ENCODE measurements around the gene MYMK. TPM values are rescaled to one million over a fixed set of nuclear protein-coding genes. Genes with fewer than 3 reads are reported as not detected.

The MYMK gene
- total and polyA plus RNA-seq, 4 experiments from 2014 or later, result not detected

GRCh38 chr9:133527444-133527920 lies 2.7 kb upstream of the MYMK start:
- H3K4me1 Mint-ChIP-seq, result peaks cover 0 to 6% (median 3%) of the 10 kb centered on the region in 4 donors
- no peak overlapping the region for H3K27ac ChIP-seq (ENCODE audit: low read depth, low read length)

GRCh38 chr9:133526721-133527321 lies 2.1 kb upstream of the MYMK start:
- ChIA-PET CTCF (ENCODE audit: partially characterized antibody) (no interaction called here), POLR2A (ENCODE audit: partially characterized antibody) (no interaction called here)
- H3K9me3 Mint-ChIP-seq, result no peaks in the 10 kb centered on the region
- no peaks in the 10 kb centered on the region for H3K27me3 ChIP-seq (ENCODE audit: insufficient read depth, low read length)
- no peaks in the 10 kb centered on the region for H3K36me3 Mint-ChIP-seq
- H3K27ac ChIP-seq (ENCODE audit: low read depth, low read length), result no peak overlapping the region
- DNase-seq, result no peak
- H3K4me1 Mint-ChIP-seq, result peaks cover 0 to 6% (median 3%) of the 10 kb centered on the region in 4 donors
- peak overlapping the region in 1 of 8 donors; percentile 5 for H3K4me3 Mint-ChIP-seq
- no peak overlapping the region for H3K27ac Mint-ChIP-seq
- H3K4me3 ChIP-seq (ENCODE audit: low read length in 2 of 2), result no peak overlapping the region
- intact Hi-C loops (cut with micrococcal nuclease), result no loop called here
- no peaks in the 10 kb centered on the region for H3K9me3 ChIP-seq (ENCODE audit: control insufficient read depth in 1 of 2, low read length in 2 of 2)
- H3K36me3 ChIP-seq (ENCODE audit: insufficient read depth, low read length), result no peaks in the 10 kb centered on the region
- peaks cover 2 to 10% of the 10 kb centered on the region in 2 donors for H3K27me3 Mint-ChIP-seq
- no peaks in the 10 kb centered on the region for H3K4me1 ChIP-seq (ENCODE audit: insufficient read depth, low read length)

More at GRCh38 chr9:133527444-133527920, 2.7 kb upstream of the MYMK start:
- H3K27ac Mint-ChIP-seq, result peak overlapping the region in 1 of 7 donors; percentile 57
- H3K4me3 Mint-ChIP-seq, result no peak overlapping the region
- no peaks in the 10 kb centered on the region for H3K9me3 Mint-ChIP-seq
- peaks cover under 1% of the 10 kb centered on the region for H3K4me1 ChIP-seq (ENCODE audit: insufficient read depth, low read length)
- intact Hi-C loops (cut with micrococcal nuclease), result no loop called here
- DNase-seq, result no peak
- H3K36me3 Mint-ChIP-seq, result no peaks in the 10 kb centered on the region
- ChIA-PET POLR2A (ENCODE audit: partially characterized antibody) (no interaction called here), CTCF (ENCODE audit: partially characterized antibody) (no interaction called here)
- peaks cover 2 to 10% of the 10 kb centered on the region in 2 donors for H3K27me3 Mint-ChIP-seq
- no peak overlapping the region for H3K4me3 ChIP-seq (ENCODE audit: low read length in 2 of 2)
- no peaks in the 10 kb centered on the region for H3K9me3 ChIP-seq (ENCODE audit: control insufficient read depth in 1 of 2, low read length in 2 of 2)
- no peaks in the 10 kb centered on the region for H3K36me3 ChIP-seq (ENCODE audit: insufficient read depth, low read length)
- no peaks in the 10 kb centered on the region for H3K27me3 ChIP-seq (ENCODE audit: insufficient read depth, low read length)

DNA sequence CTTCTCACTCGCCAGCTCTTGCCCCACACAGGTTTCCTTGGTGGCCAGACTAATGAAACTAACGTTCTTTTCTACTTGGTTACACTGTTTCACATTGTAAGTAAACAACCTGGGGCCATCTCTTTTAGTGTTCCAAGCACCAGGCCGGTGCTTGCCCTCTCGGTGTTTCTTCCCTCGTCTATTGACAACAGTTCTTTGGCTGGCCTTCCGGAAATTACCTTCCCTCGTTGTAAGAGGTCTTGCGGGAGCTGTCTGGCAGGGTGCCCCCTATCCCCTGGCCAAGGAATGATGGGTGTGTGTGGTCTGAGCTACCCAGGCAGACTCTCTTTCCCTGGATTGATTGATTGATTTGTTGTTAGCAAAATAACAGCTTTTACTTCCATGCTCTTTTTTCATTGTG lies 918 bp upstream of the MYMK start:
- intact Hi-C loops (cut with micrococcal nuclease), result no loop called here
- H3K27me3 Mint-ChIP-seq, result peaks cover 2 to 12% of the 10 kb centered on the region in 2 donors

DNA sequence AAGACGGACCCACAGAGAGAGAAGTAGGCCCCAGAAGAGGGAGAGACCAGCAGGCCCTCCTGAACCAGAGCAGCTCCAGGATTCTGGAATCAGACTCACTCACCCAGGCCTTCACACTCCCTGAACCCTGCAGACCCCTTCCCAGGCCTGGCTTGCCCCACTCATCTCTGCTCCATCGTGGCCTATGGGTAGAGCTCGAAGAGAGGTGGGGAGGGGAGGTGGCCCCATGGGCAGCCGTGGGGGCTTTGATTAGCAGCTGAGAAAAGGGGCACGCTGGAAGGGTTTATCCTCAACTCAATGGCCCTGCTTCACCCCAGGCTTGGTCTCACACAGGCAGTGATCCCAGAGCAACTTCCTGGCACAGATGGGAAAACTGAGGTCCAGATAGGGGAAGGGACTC lies 613 bp downstream of the MYMK start:
- H3K4me3 ChIP-seq (ENCODE audit: low read length in 2 of 2), result no peak overlapping the region
- intact Hi-C loops (cut with micrococcal nuclease), result no loop called here
- Mint-ChIP-seq H3K9me3 (no peaks in the 10 kb centered on the region), H3K4me1 (peaks cover 0 to 6% (median 3%) of the 10 kb centered on the region in 4 donors), H3K27me3 (peaks cover 2 to 9% of the 10 kb centered on the region in 2 donors), H3K36me3 (no peaks in the 10 kb centered on the region), H3K27ac (no peak overlapping the region), H3K4me3 (no peak overlapping the region)
- ChIA-PET CTCF (ENCODE audit: partially characterized antibody) (no interaction called here), POLR2A (ENCODE audit: partially characterized antibody) (no interaction called here)
- DNase-seq, result no peak
- no peaks in the 10 kb centered on the region for H3K9me3 ChIP-seq (ENCODE audit: control insufficient read depth in 1 of 2, low read length in 2 of 2)
- no peaks in the 10 kb centered on the region for H3K27me3 ChIP-seq (ENCODE audit: insufficient read depth, low read length)
- no peaks in the 10 kb centered on the region for H3K36me3 ChIP-seq (ENCODE audit: insufficient read depth, low read length)
- H3K27ac ChIP-seq (ENCODE audit: low read depth, low read length), result no peak overlapping the region
- no peaks in the 10 kb centered on the region for H3K4me1 ChIP-seq (ENCODE audit: insufficient read depth, low read length)

More for the DNA sequence above, 918 bp upstream of the MYMK start:
- no peak overlapping the region for H3K27ac ChIP-seq (ENCODE audit: low read depth, low read length)
- POLR2A ChIA-PET (ENCODE audit: partially characterized antibody), result no interaction called here
- H3K36me3 ChIP-seq (ENCODE audit: insufficient read depth, low read length), result no peaks in the 10 kb centered on the region
- no peaks in the 10 kb centered on the region for H3K36me3 Mint-ChIP-seq
- no peaks in the 10 kb centered on the region for H3K9me3 Mint-ChIP-seq
- H3K4me3 Mint-ChIP-seq, result no peak overlapping the region
- peaks cover 0 to 6% (median 3%) of the 10 kb centered on the region in 4 donors for H3K4me1 Mint-ChIP-seq
- no peaks in the 10 kb centered on the region for H3K27me3 ChIP-seq (ENCODE audit: insufficient read depth, low read length)
- no peaks in the 10 kb centered on the region for H3K4me1 ChIP-seq (ENCODE audit: insufficient read depth, low read length)
- DNase-seq, result no peak
- no peaks in the 10 kb centered on the region for H3K9me3 ChIP-seq (ENCODE audit: control insufficient read depth in 1 of 2, low read length in 2 of 2)
- no peak overlapping the region for H3K27ac Mint-ChIP-seq
- CTCF ChIA-PET (ENCODE audit: partially characterized antibody), result no interaction called here
- H3K4me3 ChIP-seq (ENCODE audit: low read length in 2 of 2), result no peak overlapping the region

- Mint-ChIP-seq H3K27ac (peak overlapping the region in 1 of 7 donors; percentile 63), H3K27me3 (peaks cover 3 to 9% of the 10 kb centered on the region in 2 donors), H3K9me3 (no peaks in the 10 kb centered on the region), H3K4me1 (peaks cover 0 to 6% (median 3%) of the 10 kb centered on the region in 4 donors), H3K36me3 (no peaks in the 10 kb centered on the region), H3K4me3 (no peak overlapping the region)
- H3K4me1 ChIP-seq (ENCODE audit: insufficient read depth, low read length), result no peaks in the 10 kb centered on the region
- POLR2A ChIA-PET (ENCODE audit: partially characterized antibody), result no interaction called here
- intact Hi-C loops (cut with micrococcal nuclease), result no loop called here
- DNase-seq, result no peak
- CTCF ChIA-PET (ENCODE audit: partially characterized antibody), result interaction anchor here (0.7 kb wide), 1 partner anchor 28 kb away, joined by 3 read pairs; no protein-coding TSS in a partner anchor
- no peak overlapping the region for H3K4me3 ChIP-seq (ENCODE audit: low read length in 2 of 2)
- no peaks in the 10 kb centered on the region for H3K27me3 ChIP-seq (ENCODE audit: insufficient read depth, low read length)
- H3K9me3 ChIP-seq (ENCODE audit: control insufficient read depth in 1 of 2, low read length in 2 of 2), result no peaks in the 10 kb centered on the region
- H3K27ac ChIP-seq (ENCODE audit: low read depth, low read length), result no peak overlapping the region
- H3K36me3 ChIP-seq (ENCODE audit: insufficient read depth, low read length), result no peaks in the 10 kb centered on the region
Observed at GRCh38 chr9:133523106-133523505, 1.7 kb downstream of the MYMK start.

- H3K27ac Mint-ChIP-seq, result no peak overlapping the region
- Histone ChIP-seq H3K4me1 (ENCODE audit: insufficient read depth, low read length) (no peaks in the 10 kb centered on the region), H3K27ac (ENCODE audit: low read depth, low read length) (no peak overlapping the region), H3K36me3 (ENCODE audit: insufficient read depth, low read length) (no peaks in the 10 kb centered on the region), H3K4me3 (ENCODE audit: low read length in 2 of 2) (no peak overlapping the region), H3K27me3 (ENCODE audit: insufficient read depth, low read length) (no peaks in the 10 kb centered on the region), H3K9me3 (ENCODE audit: control insufficient read depth in 1 of 2, low read length in 2 of 2) (no peaks in the 10 kb centered on the region)
- no peak overlapping the region for H3K4me3 Mint-ChIP-seq
- H3K27me3 Mint-ChIP-seq, result peaks cover 2 to 8% of the 10 kb centered on the region in 2 donors
- H3K36me3 Mint-ChIP-seq, result no peaks in the 10 kb centered on the region
- POLR2A ChIA-PET (ENCODE audit: partially characterized antibody), result no interaction called here
- CTCF ChIA-PET (ENCODE audit: partially characterized antibody), result no interaction called here
- intact Hi-C loops (cut with micrococcal nuclease), result no loop called here
- H3K4me1 Mint-ChIP-seq, result peaks cover 0 to 6% (median 3%) of the 10 kb centered on the region in 4 donors
- H3K9me3 Mint-ChIP-seq, result no peaks in the 10 kb centered on the region
- DNase-seq, result no peak
Observed at GRCh38 chr9:133522073-133522910, 2.5 kb downstream of the MYMK start.

DNA sequence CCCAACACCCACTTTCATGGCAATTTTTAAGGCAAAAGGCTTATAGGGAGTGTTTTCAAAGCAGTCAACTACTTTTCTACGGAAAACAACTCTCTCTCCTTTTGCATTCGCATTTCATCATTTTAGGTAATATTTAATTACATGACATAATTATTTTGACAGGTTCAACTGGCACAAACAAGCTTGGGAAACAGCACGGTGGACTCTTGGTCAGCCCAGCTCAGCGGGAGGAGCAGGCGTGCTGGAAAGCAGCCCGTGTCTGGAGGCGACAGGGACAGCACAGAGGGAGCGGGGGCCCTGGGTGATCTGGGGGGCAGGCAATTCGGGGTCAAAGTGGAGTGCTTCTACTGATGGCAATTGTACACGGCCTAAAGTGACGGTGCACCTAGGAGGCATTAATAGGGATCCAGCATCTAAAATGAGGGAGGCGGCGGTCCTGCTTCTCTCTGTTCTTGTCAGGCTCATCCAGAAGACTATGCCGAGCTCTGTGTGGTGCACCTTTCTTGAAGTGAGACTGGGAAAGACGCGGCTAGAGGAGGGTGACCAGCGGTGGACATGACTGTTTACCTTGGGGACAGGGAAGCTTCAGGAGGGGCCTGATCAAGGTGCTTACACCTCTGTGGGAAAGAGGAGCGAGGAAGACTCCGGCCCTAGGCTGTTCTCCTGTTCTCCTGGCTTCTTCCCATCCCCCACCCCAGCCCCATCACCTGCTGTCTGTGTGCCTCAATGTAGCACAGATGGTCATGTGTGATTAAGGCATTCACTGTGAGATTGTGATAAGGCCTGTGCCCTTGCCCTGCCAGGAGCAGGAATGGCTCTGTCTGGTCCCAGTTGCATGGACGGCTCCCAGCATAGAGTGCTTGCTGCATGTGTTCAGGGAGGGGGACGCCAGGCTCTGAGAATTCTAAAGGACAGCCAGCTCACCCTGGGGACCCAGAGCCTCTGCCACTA lies 3.4 kb downstream of the MYMK start:
- Mint-ChIP-seq H3K4me1 (peaks cover 0 to 4% (median 1%) of the 10 kb centered on the region in 4 donors), H3K9me3 (no peaks in the 10 kb centered on the region), H3K4me3 (no peak overlapping the region), H3K36me3 (no peaks in the 10 kb centered on the region), H3K27me3 (peaks cover 2 to 5% of the 10 kb centered on the region in 2 donors), H3K27ac (no peak overlapping the region)
- no peaks in the 10 kb centered on the region for H3K4me1 ChIP-seq (ENCODE audit: insufficient read depth, low read length)
- no peaks in the 10 kb centered on the region for H3K36me3 ChIP-seq (ENCODE audit: insufficient read depth, low read length)
- H3K9me3 ChIP-seq (ENCODE audit: control insufficient read depth in 1 of 2, low read length in 2 of 2), result no peaks in the 10 kb centered on the region
- DNase-seq, result no peak
- intact Hi-C loops (cut with micrococcal nuclease), result no loop called here
- H3K27ac ChIP-seq (ENCODE audit: low read depth, low read length), result no peak overlapping the region
- no peak overlapping the region for H3K4me3 ChIP-seq (ENCODE audit: low read length in 2 of 2)
- ChIA-PET CTCF (ENCODE audit: partially characterized antibody) (no interaction called here), POLR2A (ENCODE audit: partially characterized antibody) (no interaction called here)
- H3K27me3 ChIP-seq (ENCODE audit: insufficient read depth, low read length), result no peaks in the 10 kb centered on the region

Measured in CD4-positive, alpha-beta memory T cell (primary cell).